Large intestine (tissue), 3 donors: ENCODE data around the gene BFSP1. TPM values are rescaled to one million over a fixed set of nuclear protein-coding genes. Genes with fewer than 3 reads are reported as not detected.

Experiments
- DNase-seq, 2 donors: peaks; one replicate each; pipeline versions ENCODE4 v3.0.0 to v3.0.0-alpha.2; 2013
- H3K27ac ChIP-seq: one replicate; pipeline ENCODE4 v1.5.1; 2013; ENCODE audit warnings: low read length
- H3K27me3 ChIP-seq: 2 replicates; pipeline ENCODE4 v1.6.1; 2013; ENCODE audit warnings: low read length; ENCODE audit not compliant: control insufficient read depth, insufficient read depth
- H3K36me3 ChIP-seq: 2 replicates; pipeline ENCODE4 v1.6.1; 2013; ENCODE audit warnings: low read length; ENCODE audit not compliant: control insufficient read depth, insufficient read depth
- H3K4me1 ChIP-seq: one replicate; pipeline ENCODE4 v1.6.1; 2013; ENCODE audit warnings: low read length; ENCODE audit not compliant: control insufficient read depth, insufficient read depth
- H3K4me3 ChIP-seq: one replicate; pipeline ENCODE4 v1.5.1; 2013; ENCODE audit warnings: low read length
- H3K9me3 ChIP-seq: one replicate; pipeline ENCODE4 v1.6.1; 2013; ENCODE audit warnings: mild to moderate bottlenecking, low read depth, low read length, moderate library complexity; ENCODE audit not compliant: control insufficient read depth
- WGBS: methylation state at CpG from one replicate; pipeline ENCODE4 v1.1.5; 2013; ENCODE audit warnings: low lambda C conversion rate; ENCODE audit not compliant: insufficient coverage; 5-methylcytosine and 5-hydroxymethylcytosine counted together
- polyA plus RNA-seq: library from polyadenylated mRNA; unstranded; fragments of 120-200 nt; gene quantifications from one replicate; pipeline ENCODE4 v1.2.1, GENCODE V29; 2013

Gene BFSP1
- polyA plus RNA-seq, 1 donor, result 1.1 TPM

DNA sequence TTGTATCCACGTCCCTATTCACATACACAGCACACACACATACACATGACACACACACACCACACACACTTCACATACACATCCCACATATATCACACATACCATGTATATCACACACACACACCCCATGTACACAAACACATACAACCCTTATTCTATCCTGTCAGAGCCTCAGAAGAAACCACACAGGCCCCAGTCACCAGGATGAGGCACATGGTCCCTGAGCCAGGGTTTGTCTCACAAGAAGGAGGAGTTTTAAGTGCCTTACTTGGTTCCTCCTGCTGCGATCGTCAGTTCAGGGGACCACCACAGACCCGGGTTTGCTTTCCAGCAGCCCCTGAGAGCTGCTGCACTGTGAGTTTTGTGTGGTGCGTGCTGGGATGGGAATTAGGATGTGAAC lies 23.6 kb downstream of the BFSP1 start:
- no CpG with 5 or more reads among the region's 5 CpGs for WGBS
- Histone ChIP-seq H3K27me3 (no peaks in the 10 kb centered on the region), H3K27ac (no peak overlapping the region)

DNA sequence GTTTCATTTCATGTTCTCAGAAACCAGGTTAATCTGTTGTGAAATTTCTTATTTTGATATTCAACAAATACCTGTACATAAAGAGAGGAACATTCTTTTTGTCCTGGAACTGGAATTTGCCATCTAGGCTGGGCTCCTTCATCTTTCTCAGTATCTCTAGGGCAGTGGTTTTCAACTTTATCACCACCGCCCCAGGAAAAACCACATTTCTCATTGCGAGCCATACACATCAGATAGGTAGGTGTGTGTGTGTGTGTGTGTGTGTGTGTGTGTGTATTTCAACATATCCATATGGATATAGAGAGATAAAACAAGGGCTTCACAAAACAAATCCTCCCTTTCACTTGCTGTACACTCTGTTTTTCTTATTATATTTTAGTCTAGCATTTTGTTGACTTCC lies 24.1 kb downstream of the BFSP1 start:
- no peaks in the 10 kb centered on the region for H3K9me3 ChIP-seq
- WGBS, result no CpG with 5 or more reads among the region's 2 CpGs
- no peaks in the 10 kb centered on the region for H3K27me3 ChIP-seq
- no peak overlapping the region for H3K27ac ChIP-seq
- DNase-seq, result no peak
- H3K36me3 ChIP-seq, result no peaks in the 10 kb centered on the region
- H3K4me3 ChIP-seq, result no peak overlapping the region
- peaks cover 4% of the 10 kb centered on the region for H3K4me1 ChIP-seq

More for the DNA sequence above, 23.6 kb downstream of the BFSP1 start:
- no peak for DNase-seq
- H3K36me3 ChIP-seq, result no peaks in the 10 kb centered on the region
- peaks cover 4% of the 10 kb centered on the region for H3K4me1 ChIP-seq
- no peak overlapping the region for H3K4me3 ChIP-seq
- no peaks in the 10 kb centered on the region for H3K9me3 ChIP-seq

GRCh38 chr20:17505636-17506517 lies 25.3 kb downstream of the BFSP1 start:
- Histone ChIP-seq H3K4me3 (peak overlapping the region; percentile 49), H3K27me3 (no peaks in the 10 kb centered on the region), H3K4me1 (peaks cover 4% of the 10 kb centered on the region), H3K27ac (no peak overlapping the region), H3K36me3 (no peaks in the 10 kb centered on the region), H3K9me3 (no peaks in the 10 kb centered on the region)
- DNase-seq, result peak in 1 of 2 donors; percentile 12
- no CpG with 5 or more reads among the region's 19 CpGs for WGBS

- Histone ChIP-seq H3K4me1 (peaks cover 4% of the 10 kb centered on the region), H3K9me3 (no peaks in the 10 kb centered on the region), H3K36me3 (no peaks in the 10 kb centered on the region), H3K4me3 (peak overlapping the region; percentile 49), H3K27me3 (no peaks in the 10 kb centered on the region), H3K27ac (no peak overlapping the region)
- DNase-seq, result peak; percentile 15 to 63
- WGBS, result no CpG with 5 or more reads among the region's 30 CpGs
Observed at GRCh38 chr20:17504898-17505635, 26.1 kb downstream of the BFSP1 start.

DNA sequence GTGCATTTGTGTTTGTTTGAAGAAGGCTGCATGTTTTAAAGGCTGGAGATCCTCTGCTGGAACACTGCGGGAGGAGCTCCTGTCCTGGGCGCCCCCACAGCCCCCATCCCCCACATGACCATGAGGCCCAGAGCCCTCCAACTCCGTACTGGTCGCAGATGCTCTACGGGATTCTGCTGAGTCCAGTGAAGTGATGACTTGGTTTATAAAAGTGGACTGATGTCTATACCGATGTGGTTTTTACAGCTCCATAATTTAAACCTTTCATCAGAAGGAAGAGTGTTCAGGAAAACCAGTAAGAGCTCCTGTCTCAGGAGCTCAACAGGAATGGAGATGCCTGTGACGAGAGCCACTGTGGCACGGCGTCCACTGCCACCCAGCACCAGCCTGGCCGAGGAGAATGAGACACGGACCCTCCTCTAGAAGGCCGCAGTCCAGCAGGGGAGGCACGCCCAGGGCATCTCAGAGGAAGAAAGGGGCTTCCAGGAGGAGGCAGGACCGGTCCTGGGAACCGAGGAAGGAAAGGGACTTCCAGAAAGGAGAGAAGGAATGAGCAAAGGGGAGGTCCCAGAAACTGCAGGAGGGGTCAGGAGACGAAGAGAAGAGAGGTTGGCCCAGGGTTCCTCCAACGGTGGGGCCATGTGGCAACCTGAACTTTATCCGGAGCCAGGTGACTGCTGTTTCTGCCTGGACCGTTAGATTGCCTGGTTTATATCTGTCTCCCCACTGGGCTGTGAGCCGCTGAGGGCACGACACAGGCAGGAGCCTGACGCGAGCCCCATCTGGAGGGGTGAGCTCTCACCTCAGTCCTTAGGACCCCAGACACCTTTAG lies 26.9 kb downstream of the BFSP1 start:
- no peak overlapping the region for H3K4me3 ChIP-seq
- H3K36me3 ChIP-seq, result no peaks in the 10 kb centered on the region
- H3K4me1 ChIP-seq, result peaks cover 4% of the 10 kb centered on the region
- no peak overlapping the region for H3K27ac ChIP-seq
- WGBS, result no CpG with 5 or more reads among the region's 23 CpGs
- no peaks in the 10 kb centered on the region for H3K9me3 ChIP-seq
- H3K27me3 ChIP-seq, result no peaks in the 10 kb centered on the region
- no peak for DNase-seq

- DNase-seq, result no peak
Observed at GRCh38 chr20:17503301-17504065, 27.7 kb downstream of the BFSP1 start.

DNA sequence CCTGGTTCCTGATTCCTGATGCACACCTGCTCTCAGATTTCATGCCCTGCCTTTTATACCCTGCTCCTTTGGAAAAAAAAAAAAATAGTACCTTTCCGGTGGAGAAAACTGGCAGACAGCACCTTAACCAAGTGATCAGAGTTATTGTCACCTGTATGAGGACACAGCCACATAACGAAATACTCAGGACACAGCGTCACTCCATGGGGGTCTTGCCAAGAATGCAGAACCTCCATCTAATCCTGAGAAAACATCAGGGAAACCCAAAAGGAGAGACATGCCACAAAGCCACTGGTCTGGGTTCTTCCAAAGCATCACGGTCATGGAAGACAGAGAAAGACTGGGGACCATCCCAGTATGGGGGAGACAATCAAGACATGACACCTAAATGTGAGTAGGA lies 29.1 kb downstream of the BFSP1 start:
- no CpG with 5 or more reads among the region's 4 CpGs for WGBS
- Histone ChIP-seq H3K9me3 (no peaks in the 10 kb centered on the region), H3K27ac (no peak overlapping the region), H3K4me1 (peaks cover 4% of the 10 kb centered on the region), H3K4me3 (no peak overlapping the region), H3K27me3 (no peaks in the 10 kb centered on the region), H3K36me3 (no peaks in the 10 kb centered on the region)
- no peak for DNase-seq

More at GRCh38 chr20:17503301-17504065, 27.7 kb downstream of the BFSP1 start:
- Histone ChIP-seq H3K4me1 (peaks cover 4% of the 10 kb centered on the region), H3K36me3 (no peaks in the 10 kb centered on the region), H3K4me3 (no peak overlapping the region), H3K27ac (no peak overlapping the region), H3K27me3 (no peaks in the 10 kb centered on the region), H3K9me3 (no peaks in the 10 kb centered on the region)
- WGBS, result no CpG with 5 or more reads among the region's 6 CpGs

GRCh38 chr20:17501701-17502100 lies 29.5 kb downstream of the BFSP1 start:
- no peak overlapping the region for H3K4me3 ChIP-seq
- H3K9me3 ChIP-seq, result no peaks in the 10 kb centered on the region
- DNase-seq, result no peak
- no peaks in the 10 kb centered on the region for H3K36me3 ChIP-seq
- H3K4me1 ChIP-seq, result peaks cover 4% of the 10 kb centered on the region
- H3K27ac ChIP-seq, result no peak overlapping the region
- WGBS, result 88% methylated on average over 4 of the region's 9 CpGs
- no peaks in the 10 kb centered on the region for H3K27me3 ChIP-seq

DNA sequence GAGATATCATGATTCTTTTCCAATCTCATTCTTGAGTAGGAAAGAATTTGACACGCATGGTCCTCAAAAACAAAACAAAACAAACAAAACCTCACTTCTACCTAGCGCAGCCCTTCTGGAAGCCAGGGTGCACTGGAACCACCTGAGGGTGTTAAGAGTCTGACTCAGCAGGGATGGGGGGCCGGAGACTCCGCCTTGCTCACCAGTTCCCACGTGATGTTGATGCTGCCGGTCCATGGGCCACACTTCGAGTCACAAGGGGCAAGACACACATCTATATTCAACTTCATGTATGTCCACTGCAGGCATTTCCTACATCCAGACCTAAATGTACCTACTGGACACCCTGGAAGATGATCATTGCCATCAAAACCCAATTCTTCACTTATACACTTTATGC lies 30.4 kb downstream of the BFSP1 start:
- H3K9me3 ChIP-seq, result no peaks in the 10 kb centered on the region
- WGBS, result 100% methylated on average over 1 of the region's 7 CpGs
- no peak overlapping the region for H3K4me3 ChIP-seq

More for the DNA sequence above, 30.4 kb downstream of the BFSP1 start:
- Histone ChIP-seq H3K27me3 (no peaks in the 10 kb centered on the region), H3K36me3 (no peaks in the 10 kb centered on the region), H3K27ac (no peak overlapping the region), H3K4me1 (peaks cover 4% of the 10 kb centered on the region)
- DNase-seq, result no peak
